PC-3 (cell line): Measurements from ENCODE around the gene CYTH3. TPM values are rescaled to one million over a fixed set of nuclear protein-coding genes. Genes with fewer than 3 reads are reported as not detected.
"Not testable (repeated sequence)": the region's sequence is repeated elsewhere in the genome, so short reads cannot be mapped to it uniquely, and the experiment has no call there.

ENCODE experiments used
- ATAC-seq: fragments of 200-7000 bp; cut with Tn5 transposase; 2 replicates; pipeline ENCODE4 v1.9.1; 2020; ENCODE audit warnings: mild to moderate bottlenecking, moderate library complexity
- BruUV-seq: library from RNA; stranded (reverse); fragments of 400-500 nt; replicated peaks from 2 replicates; lab custom pipeline; 2021; lab: Mats Ljungman, UMichigan
- CTCF ChIA-PET: fragments of 300-600 bp; sonication (Branson Sonifier 250); formaldehyde crosslinking; loops from one replicate; lab custom pipeline; 2022; ENCODE audit warnings: antibody characterized with exemption; lab: Charles Lee
- POLR2A ChIA-PET: fragments of 300-600 bp; sonication (Branson Sonifier 250); formaldehyde crosslinking; loops from one replicate; lab custom pipeline; 2022; ENCODE audit warnings: antibody characterized with exemption; ENCODE audit not compliant: unreplicated experiment; lab: Charles Lee
- DNase-seq: peaks from one replicate; pipeline ENCODE4 v3.0.0-alpha.2; 2015
- H2AFZ ChIP-seq: fragments of 300-600 bp; sonication (generic); 2 replicates; pipeline ENCODE4 v1.6.0; 2016; ENCODE audit warnings: antibody characterized with exemption, low read length
- H3F3A ChIP-seq: fragments of 300-600 bp; sonication (generic); one replicate; pipeline ENCODE4 v1.6.0; 2017; ENCODE audit warnings: antibody characterized with exemption, low read length, control low read depth, mild to moderate bottlenecking; ENCODE audit not compliant: unreplicated experiment
- H3K27ac ChIP-seq: fragments of 300-600 bp; sonication (generic); 2 replicates; pipeline ENCODE4 v1.5.1; 2016; ENCODE audit warnings: mild to moderate bottlenecking, low read length
- H3K27me3 ChIP-seq: fragments of 300-600 bp; sonication (generic); 2 replicates; pipeline ENCODE4 v1.6.1; 2016; ENCODE audit warnings: low read length, mixed read lengths
- H3K36me3 ChIP-seq: fragments of 300-600 bp; sonication (generic); 2 replicates; pipeline ENCODE4 v1.6.1; 2016; ENCODE audit warnings: low read depth, mixed run types, low read length, mixed read lengths
- H3K4me1 ChIP-seq: fragments of 300-600 bp; sonication (generic); 2 replicates; pipeline ENCODE4 v1.5.1; 2016; ENCODE audit warnings: low read length; ENCODE audit not compliant: insufficient read depth
- H3K4me2 ChIP-seq: fragments of 300-600 bp; sonication (generic); 2 replicates; pipeline ENCODE4 v1.6.0; 2016; ENCODE audit warnings: low read length
- H3K4me3 ChIP-seq: fragments of 300-600 bp; sonication (generic); 2 replicates; pipeline ENCODE4 v1.5.1; 2016; ENCODE audit warnings: mild to moderate bottlenecking, low read length, mixed read lengths
- H3K79me2 ChIP-seq: fragments of 300-600 bp; sonication (generic); 2 replicates; pipeline ENCODE4 v1.6.1; 2017; ENCODE audit warnings: low read length, mixed read lengths
- H3K9ac ChIP-seq: fragments of 300-600 bp; sonication (generic); 2 replicates; pipeline ENCODE4 v1.6.0; 2016; ENCODE audit warnings: mild to moderate bottlenecking, low read length
- H3K9me2 ChIP-seq: fragments of 300-600 bp; sonication (generic); replicated peaks from 2 replicates; pipeline ENCODE4 v1.6.1; 2016; ENCODE audit warnings: mixed run types, low read length, mixed read lengths
- H3K9me3 ChIP-seq: fragments of 300-600 bp; sonication (generic); 2 replicates; pipeline ENCODE4 v1.6.1; 2016; ENCODE audit warnings: low read length, mixed read lengths
- H4K20me1 ChIP-seq: fragments of 300-600 bp; sonication (generic); 2 replicates; pipeline ENCODE4 v1.6.1; 2016; ENCODE audit warnings: low read length, mixed read lengths
- CTCF ChIP-seq: fragments of 300-600 bp; sonication (generic); conservative IDR thresholded peaks from 2 replicates; pipeline ENCODE4 v1.5.1; 2017; ENCODE audit warnings: antibody characterized with exemption, low read depth, mild to moderate bottlenecking, low read length
- EZH2 ChIP-seq: fragments of 300-600 bp; sonication (generic); IDR thresholded peaks from one replicate; pipeline ENCODE4 v1.6.1; 2017; ENCODE audit warnings: antibody characterized with exemption, mild to moderate bottlenecking, low read length; ENCODE audit not compliant: unreplicated experiment
- EZH2phosphoT487 ChIP-seq: fragments of 300-600 bp; sonication (generic); IDR thresholded peaks from 2 replicates; pipeline ENCODE4 v1.6.1; 2018; ENCODE audit warnings: mild to moderate bottlenecking, antibody characterized with exemption, low read length, borderline replicate concordance
- intact Hi-C: fragments of 100-400 bp; cut with micrococcal nuclease; formaldehyde crosslinking; loops from 2 replicates; pipeline ENCODE4 v1.9.0; 2023
- total RNA-seq: library from RNA; depleted of rRNA; stranded (reverse); fragments of >200 nt; gene quantifications from 2 replicates; pipeline ENCODE4 v1.2.3, GENCODE V29; 2014

The CYTH3 gene
- total RNA-seq, 1 experiment from 2014 or later, result 23.1 TPM

GRCh38 chr7:6286486-6286885, 14.1 kb upstream of the CYTH3 start:
- DNase-seq (no peak), ATAC-seq (no peak)
- no TSS peak for BruUV-seq
- Histone ChIP-seq H3K27me3 (no peaks in the 10 kb centered on the region), H2AFZ (no peak overlapping the region), H3F3A (peaks cover 5% of the 10 kb centered on the region), H3K9ac (no peak overlapping the region), H3K4me2 (no peak overlapping the region), H4K20me1 (no peaks in the 10 kb centered on the region), H3K4me3 (no peak overlapping the region), H3K36me3 (no peaks in the 10 kb centered on the region), H3K27ac (no peak overlapping the region), H3K9me2 (no peaks in the 10 kb centered on the region), H3K9me3 (no peaks in the 10 kb centered on the region), H3K4me1 (peaks cover 44% of the 10 kb centered on the region), H3K79me2 (no peaks in the 10 kb centered on the region)
- POLR2A ChIA-PET, result no interaction called here
- CTCF ChIA-PET, result no interaction called here
- TF ChIP-seq EZH2 (no peak), EZH2phosphoT487 (no peak), CTCF (no peak)
- intact Hi-C loops, result no loop called here

GRCh38 chr7:6284461-6285360, 12.3 kb upstream of the CYTH3 start:
- peak overlapping the region; percentile 49 for H3K9ac ChIP-seq
- DNase-seq (peak; percentile 90), ATAC-seq (peak; percentile 43)
- TF ChIP-seq EZH2, result no peak
- H3K9me2 ChIP-seq, result no peaks in the 10 kb centered on the region
- H3K36me3 ChIP-seq, result no peaks in the 10 kb centered on the region
- H3F3A ChIP-seq, result peaks cover 5% of the 10 kb centered on the region
- ChIA-PET CTCF (no interaction called here), POLR2A (no interaction called here)
- H4K20me1 ChIP-seq, result no peaks in the 10 kb centered on the region
- no peak overlapping the region for H3K4me3 ChIP-seq
- no TSS peak for BruUV-seq
- H2AFZ ChIP-seq, result peak overlapping the region; percentile 24
- H3K79me2 ChIP-seq, result no peaks in the 10 kb centered on the region
- H3K27me3 ChIP-seq, result no peaks in the 10 kb centered on the region
- intact Hi-C loops, result loop anchor here (2.0 kb wide), 2 partner anchors 22 to 38 kb away; no protein-coding TSS in a partner anchor
- no peaks in the 10 kb centered on the region for H3K9me3 ChIP-seq
- peak overlapping the region; percentile 100 for H3K27ac ChIP-seq
- H3K4me1 ChIP-seq, result peaks cover 35% of the 10 kb centered on the region
- peak overlapping the region; percentile 42 for H3K4me2 ChIP-seq

GRCh38 chr7:6284055-6284400, 11.6 kb upstream of the CYTH3 start:
- ATAC-seq (peak; percentile 69), DNase-seq (peak; percentile 86)
- H3K27me3 ChIP-seq, result no peaks in the 10 kb centered on the region
- peaks cover 5% of the 10 kb centered on the region for H3F3A ChIP-seq
- H3K4me1 ChIP-seq, result peaks cover 35% of the 10 kb centered on the region
- POLR2A ChIA-PET, result interaction anchor here (0.6 kb wide), 1 partner anchor 22 kb away, joined by 4 read pairs; no protein-coding TSS in a partner anchor
- intact Hi-C loops, result loop anchor here (2.0 kb wide), 2 partner anchors 23 to 39 kb away; no protein-coding TSS in a partner anchor
- H4K20me1 ChIP-seq, result no peaks in the 10 kb centered on the region
- no peaks in the 10 kb centered on the region for H3K9me2 ChIP-seq
- TF ChIP-seq EZH2 (no peak), EZH2phosphoT487 (no peak), CTCF (no peak)
- H3K9me3 ChIP-seq, result no peaks in the 10 kb centered on the region
- no peaks in the 10 kb centered on the region for H3K79me2 ChIP-seq
- peak overlapping the region; percentile 100 for H3K27ac ChIP-seq
- no TSS peak for BruUV-seq
- peak overlapping the region; percentile 88 for H3K9ac ChIP-seq
- peak overlapping the region; percentile 78 for H3K4me2 ChIP-seq
- H2AFZ ChIP-seq, result peak overlapping the region; percentile 24; the same call in 1 of the 2 replicates
- CTCF ChIA-PET, result interaction anchor here (0.5 kb wide), 1 partner anchor 287 kb away, joined by 3 read pairs; no protein-coding TSS in a partner anchor
- no peak overlapping the region for H3K4me3 ChIP-seq
- no peaks in the 10 kb centered on the region for H3K36me3 ChIP-seq

GRCh38 chr7:6283391-6284054, 11.1 kb upstream of the CYTH3 start:
- H3K9me3 ChIP-seq, H4K20me1 ChIP-seq, H3F3A ChIP-seq, H3K36me3 ChIP-seq, H3K9me2 ChIP-seq, H3K79me2 ChIP-seq, H3K27me3 ChIP-seq: not testable (repeated sequence)
- peak; percentile 87 for DNase-seq
- Histone ChIP-seq H3K4me3 (peak overlapping the region; percentile 44; the same call in 1 of the 2 replicates), H3K9ac (peak overlapping the region; percentile 88), H3K4me1 (peaks cover 35% of the 10 kb centered on the region), H2AFZ (peak overlapping the region; percentile 43; the same call in 1 of the 2 replicates), H3K4me2 (peak overlapping the region; percentile 78), H3K27ac (peak overlapping the region; percentile 100)
- ATAC-seq, result peak; percentile 58
- ChIA-PET CTCF (interaction anchor here (0.5 to 0.6 kb wide), 2 partner anchors 34 to 286 kb away, joined by 3 read pairs; no protein-coding TSS in a partner anchor), POLR2A (interaction anchor here (0.6 to 0.7 kb wide), 2 partner anchors 21 to 22 kb away, joined by 3 to 4 read pairs; no protein-coding TSS in a partner anchor)
- intact Hi-C loops, result loop anchor here (1.0 to 2.0 kb wide), 3 partner anchors 11 to 39 kb away; partner anchors contain the start of gene CYTH3
- TSS peak; percentile 88 for BruUV-seq
